H9 (cell line): Measurements from ENCODE around the gene ARHGEF33. TPM values are rescaled to one million over a fixed set of nuclear protein-coding genes. Genes with fewer than 3 reads are reported as not detected.
"Not testable (repeated sequence)": the region's sequence is repeated elsewhere in the genome, so short reads cannot be mapped to it uniquely, and the experiment has no call there.

Source experiments
- DNase-seq: peaks from one replicate; pipeline ENCODE4 v3.0.0-alpha.2; 2017
- H2AFZ ChIP-seq: one replicate; pipeline ENCODE4 v1.6.1; 2013; ENCODE audit warnings: mild to moderate bottlenecking, low read length, control low read depth, moderate library complexity
- H2AK5ac ChIP-seq: 2 replicates; pipeline ENCODE4 v1.6.1; 2013; ENCODE audit warnings: low read length, control low read depth, mixed read lengths; ENCODE audit not compliant: insufficient read length
- H2BK120ac ChIP-seq: one replicate; pipeline ENCODE4 v1.6.1; 2013; ENCODE audit warnings: low read depth, mild to moderate bottlenecking, low read length, control low read depth, inconsistent platforms; ENCODE audit not compliant: poor library complexity, severe bottlenecking
- H2BK12ac ChIP-seq: 2 replicates; pipeline ENCODE4 v1.6.1; 2013; ENCODE audit warnings: low read length, control low read depth, mixed read lengths, low read depth; ENCODE audit not compliant: insufficient read length
- H2BK15ac ChIP-seq: 2 replicates; pipeline ENCODE4 v1.6.1; 2013; ENCODE audit warnings: low read depth, low read length, control low read depth
- H2BK20ac ChIP-seq: one replicate; pipeline ENCODE4 v1.6.1; 2013; ENCODE audit warnings: low read depth, mild to moderate bottlenecking, low read length, control low read depth, inconsistent platforms; ENCODE audit not compliant: poor library complexity, severe bottlenecking
- H2BK5ac ChIP-seq: 2 replicates; pipeline ENCODE4 v1.6.1; 2013; ENCODE audit warnings: low read length, control low read depth, mixed read lengths; ENCODE audit not compliant: insufficient read length
- H3K14ac ChIP-seq: 2 replicates; pipeline ENCODE4 v1.6.1; 2013; ENCODE audit warnings: low read length, control low read depth; ENCODE audit not compliant: insufficient read depth
- H3K18ac ChIP-seq: 2 replicates; pipeline ENCODE4 v1.6.1; 2013; ENCODE audit warnings: low read depth, mild to moderate bottlenecking, mixed read lengths, low read length, control low read depth; ENCODE audit not compliant: insufficient read length
- H3K23ac ChIP-seq: 2 replicates; pipeline ENCODE4 v1.6.1; 2013; ENCODE audit warnings: low read length, control low read depth, mixed read lengths, low read depth; ENCODE audit not compliant: insufficient read length
- H3K23me2 ChIP-seq: 2 replicates; pipeline ENCODE4 v1.6.1; 2013; ENCODE audit warnings: low read depth, mild to moderate bottlenecking, mixed read lengths, low read length, control low read depth; ENCODE audit not compliant: insufficient read length, poor library complexity, severe bottlenecking
- H3K27ac ChIP-seq: 2 replicates; pipeline ENCODE4 v1.5.1; 2013; ENCODE audit warnings: low read length, control low read depth, mixed read lengths, low read depth; ENCODE audit not compliant: insufficient read length
- H3K27me3 ChIP-seq: 2 replicates; pipeline ENCODE4 v1.6.1; 2013; ENCODE audit warnings: low read length, control low read depth, inconsistent platforms; ENCODE audit not compliant: insufficient read depth
- H3K4ac ChIP-seq: 2 replicates; pipeline ENCODE4 v1.6.1; 2013; ENCODE audit warnings: low read depth, mild to moderate bottlenecking, control low read depth, inconsistent platforms, low read length, moderate library complexity
- H3K4me1 ChIP-seq: 2 replicates; pipeline ENCODE4 v1.6.1; 2013; ENCODE audit warnings: low read length, control low read depth, inconsistent platforms; ENCODE audit not compliant: insufficient read depth
- H3K4me2 ChIP-seq: 2 replicates; pipeline ENCODE4 v1.6.1; 2013; ENCODE audit warnings: low read length, control low read depth, mixed read lengths; ENCODE audit not compliant: insufficient read length, insufficient read depth
- H3K56ac ChIP-seq: 2 replicates; pipeline ENCODE4 v1.6.1; 2013; ENCODE audit warnings: low read depth, mild to moderate bottlenecking, mixed read lengths, low read length, control low read depth; ENCODE audit not compliant: insufficient read length
- H3K79me1 ChIP-seq: 2 replicates; pipeline ENCODE4 v1.6.1; 2013; ENCODE audit warnings: low read depth, mild to moderate bottlenecking, moderate library complexity, low read length, control low read depth, inconsistent platforms; ENCODE audit not compliant: insufficient read depth, poor library complexity, severe bottlenecking
- H3K79me2 ChIP-seq: 2 replicates; pipeline ENCODE4 v1.6.1; 2013; ENCODE audit warnings: low read length, control low read depth, inconsistent platforms; ENCODE audit not compliant: insufficient read depth
- H3K9ac ChIP-seq: 2 replicates; pipeline ENCODE4 v1.6.1; 2013; ENCODE audit warnings: low read length, control low read depth, mixed read lengths; ENCODE audit not compliant: insufficient read length; ENCODE audit errors: extremely low read depth
- H3K9me3 ChIP-seq: one replicate; pipeline ENCODE4 v1.6.1; 2013; ENCODE audit warnings: low read depth, low read length, inconsistent platforms; ENCODE audit not compliant: control insufficient read depth
- H3T11ph ChIP-seq: one replicate; pipeline ENCODE4 v1.6.1; 2013; ENCODE audit warnings: mild to moderate bottlenecking, low read length, control low read depth, inconsistent platforms
- H4K20me1 ChIP-seq: one replicate; pipeline ENCODE4 v1.6.1; 2013; ENCODE audit not compliant: control insufficient read depth, insufficient read length, insufficient read depth
- H4K5ac ChIP-seq: 2 replicates; pipeline ENCODE4 v1.6.1; 2013; ENCODE audit warnings: low read depth, mild to moderate bottlenecking, mixed read lengths, low read length, control low read depth; ENCODE audit not compliant: insufficient read length
- H4K8ac ChIP-seq: replicated peaks from 2 replicates; pipeline ENCODE4 v1.6.1; 2013; ENCODE audit warnings: low read length, control low read depth, mixed read lengths, low read depth; ENCODE audit not compliant: insufficient read length
- H4K91ac ChIP-seq: 2 replicates; pipeline ENCODE4 v1.6.1; 2013; ENCODE audit warnings: low read depth, mild to moderate bottlenecking, moderate library complexity, mixed read lengths, low read length, control low read depth; ENCODE audit not compliant: insufficient read length
- H3K27ac Mint-ChIP-seq, 3 experiments: 2 replicates in 2 of 3; 3 replicates in 1 of 3; pipeline ENCODE4 v1.8.0; 2020 to 2021; ENCODE audit warnings: mixed read lengths in 3 of 3, mild to moderate bottlenecking in 1 of 3, moderate library complexity in 1 of 3
- H3K27me3 Mint-ChIP-seq: 2 replicates; pipeline ENCODE4 v1.8.0; 2021; ENCODE audit warnings: low read depth, mild to moderate bottlenecking, moderate library complexity, mixed read lengths
- H3K36me3 Mint-ChIP-seq, 3 experiments: 2 replicates in 2 of 3; 3 replicates in 1 of 3; pipeline ENCODE4 v1.8.0; 2020 to 2021; ENCODE audit warnings: low read depth in 3 of 3, mixed read lengths in 3 of 3; ENCODE audit not compliant: insufficient read depth in 1 of 3
- H3K4me1 Mint-ChIP-seq, 2 experiments: 2 replicates each; pipeline ENCODE4 v1.8.0; 2020; ENCODE audit warnings: mixed read lengths in 2 of 2
- H3K4me3 Mint-ChIP-seq, 2 experiments: 2 replicates in 1 of 2; 3 replicates in 1 of 2; pipeline ENCODE4 v1.8.0; 2020 to 2021; ENCODE audit warnings: mild to moderate bottlenecking in 2 of 2, mixed read lengths in 2 of 2, moderate library complexity in 1 of 2
- H3K9me3 Mint-ChIP-seq, 2 experiments: 2 replicates in 1 of 2; 3 replicates in 1 of 2; pipeline ENCODE4 v1.8.0; 2020; ENCODE audit warnings: mild to moderate bottlenecking in 2 of 2, mixed read lengths in 2 of 2, moderate library complexity in 1 of 2
- CTCF ChIP-seq: fragments of 200-600 bp; sonication (generic); conservative IDR thresholded peaks from 3 replicates; pipeline ENCODE4 v1.8.0; 2021; ENCODE audit warnings: antibody characterized with exemption, mild to moderate bottlenecking
- WGBS: extraction: QIAGEN DNeasy Blood & Tissue Kit; methylation state at CpG from one replicate; pipeline ENCODE4 v1.1.7; 2013; ENCODE audit warnings: missing lambda C conversion rate, low lambda C conversion rate, mixed read lengths; ENCODE audit not compliant: insufficient read length; ENCODE audit errors: extremely low coverage; 5-methylcytosine and 5-hydroxymethylcytosine counted together
- total RNA-seq: library from RNA; stranded (reverse); gene quantifications from 2 replicates; pipeline ENCODE4 v1.2.1, GENCODE V29; 2021

Gene ARHGEF33
- total RNA-seq, 1 experiment from 2014 or later = 0.92 TPM

- no peaks in the 10 kb centered on the region for H3K79me1 ChIP-seq
- H2AFZ ChIP-seq = no peak overlapping the region
- Mint-ChIP-seq H3K36me3 (no peaks in the 10 kb centered on the region), H3K4me1 (no peaks in the 10 kb centered on the region), H3K9me3 (no peaks in the 10 kb centered on the region), H3K27me3 (no peaks in the 10 kb centered on the region), H3K4me3 (no peak overlapping the region), H3K27ac (no peak overlapping the region)
- no peak overlapping the region for H2BK20ac ChIP-seq
- no peak overlapping the region for H4K91ac ChIP-seq
- no peaks in the 10 kb centered on the region for H3K23me2 ChIP-seq
- no peak overlapping the region for H2AK5ac ChIP-seq
- H3K4ac ChIP-seq = no peak overlapping the region
- H3K23ac ChIP-seq = no peak overlapping the region
- H3K27ac ChIP-seq = no peak overlapping the region
- H3K79me2 ChIP-seq = no peaks in the 10 kb centered on the region
- no peak overlapping the region for H3K14ac ChIP-seq
- H3K18ac ChIP-seq = no peak overlapping the region
- H2BK120ac ChIP-seq = no peak overlapping the region
- no peak for DNase-seq
- no peak overlapping the region for H3K9ac ChIP-seq
- no peaks in the 10 kb centered on the region for H3K27me3 ChIP-seq
- no peak overlapping the region for H3K4me2 ChIP-seq
- H2BK5ac ChIP-seq = no peak overlapping the region
- WGBS = no CpG with 5 or more reads among the region's 4 CpGs
- no peaks in the 10 kb centered on the region for H4K20me1 ChIP-seq
- no peak overlapping the region for H4K8ac ChIP-seq
- no peak for TF ChIP-seq CTCF
- no peak overlapping the region for H2BK15ac ChIP-seq
- no peak overlapping the region for H3K56ac ChIP-seq
- H4K5ac ChIP-seq = no peak overlapping the region
- H3K9me3 ChIP-seq = no peaks in the 10 kb centered on the region
- H2BK12ac ChIP-seq = no peak overlapping the region
- no peaks in the 10 kb centered on the region for H3K4me1 ChIP-seq
- H3T11ph ChIP-seq = no peak overlapping the region
These were observed 46.0 kb downstream of the ARHGEF33 start for GRCh38 chr2:38935568-38936172.

- not testable (repeated sequence) for H3K27me3 Mint-ChIP-seq, H4K91ac ChIP-seq
These were observed 46.8 kb downstream of the ARHGEF33 start for GRCh38 chr2:38936516-38936915.

More at GRCh38 chr2:38936516-38936915, 46.8 kb downstream of the ARHGEF33 start:
- not testable (repeated sequence) for H3K4me1 ChIP-seq, H2AFZ ChIP-seq, H3K23me2 ChIP-seq, H2BK20ac ChIP-seq, H4K8ac ChIP-seq, H3K4me1 Mint-ChIP-seq, H4K20me1 ChIP-seq, H3K9me3 Mint-ChIP-seq, H2BK5ac ChIP-seq, H3K9me3 ChIP-seq, H3K79me1 ChIP-seq, H3K27ac ChIP-seq, H3K14ac ChIP-seq, H3K9ac ChIP-seq, H2BK12ac ChIP-seq, H3K4me3 Mint-ChIP-seq, H3K4me2 ChIP-seq, H2BK15ac ChIP-seq, H2BK120ac ChIP-seq, H3T11ph ChIP-seq, H4K5ac ChIP-seq, H3K27ac Mint-ChIP-seq, H3K27me3 ChIP-seq, H3K79me2 ChIP-seq, H3K4ac ChIP-seq, H2AK5ac ChIP-seq, H3K36me3 Mint-ChIP-seq, DNase-seq, H3K23ac ChIP-seq, H3K56ac ChIP-seq, H3K18ac ChIP-seq
- WGBS = no CpG with 5 or more reads among the region's 6 CpGs
